Activated CD4-positive, alpha-beta T cell treated with anti-CD3 and anti-CD28 coated beads for 48 hours (primary cell): ENCODE measurements around the gene SLC41A3.
"Not testable (repeated sequence)": the region's sequence is repeated elsewhere in the genome, so short reads cannot be mapped to it uniquely, and the experiment has no call there.

Experiments
- DNase-seq: peaks from one replicate; pipeline ENCODE4 v3.0.0-alpha.2; 2020

Gene SLC41A3

GRCh38 chr3:126051234-126051633 lies 32.7 kb downstream of the SLC41A3 start:
- DNase-seq: no peak

GRCh38 chr3:126050626-126051025 lies 33.3 kb downstream of the SLC41A3 start:
- DNase-seq: no peak

GRCh38 chr3:126050050-126050392 lies 33.9 kb downstream of the SLC41A3 start:
- no peak for DNase-seq

- no peak for DNase-seq
These were observed 34.5 kb downstream of the SLC41A3 start for GRCh38 chr3:126049289-126050049.

- no peak for DNase-seq
These were observed 43.5 kb downstream of the SLC41A3 start for GRCh38 chr3:126040386-126040785.

- DNase-seq: no peak
These were observed 44.1 kb downstream of the SLC41A3 start for GRCh38 chr3:126039870-126040269.

- not testable (repeated sequence) for DNase-seq
These were observed 45.1 kb downstream of the SLC41A3 start for GRCh38 chr3:126038791-126039190.

GRCh38 chr3:126036056-126036549 lies 47.8 kb downstream of the SLC41A3 start:
- no peak for DNase-seq

GRCh38 chr3:126035362-126036050 lies 48.4 kb downstream of the SLC41A3 start:
- DNase-seq: no peak

GRCh38 chr3:126034481-126035361 lies 49.2 kb downstream of the SLC41A3 start:
- no peak for DNase-seq

GRCh38 chr3:126033765-126034164 lies 50.2 kb downstream of the SLC41A3 start:
- DNase-seq: no peak

GRCh38 chr3:126033051-126033745 lies 50.7 kb downstream of the SLC41A3 start:
- no peak for DNase-seq

- DNase-seq: no peak
These were observed 51.9 kb downstream of the SLC41A3 start for GRCh38 chr3:126031981-126032471.

GRCh38 chr3:126030455-126030854 lies 53.5 kb downstream of the SLC41A3 start:
- no peak for DNase-seq

- DNase-seq: no peak
These were observed 54.7 kb downstream of the SLC41A3 start for GRCh38 chr3:126029241-126029640.

GRCh38 chr3:126028096-126028495 lies 55.8 kb downstream of the SLC41A3 start:
- no peak for DNase-seq

- DNase-seq: no peak
These were observed 57.2 kb downstream of the SLC41A3 start for GRCh38 chr3:126026761-126027160.

GRCh38 chr3:126026277-126026751 lies 57.6 kb downstream of the SLC41A3 start:
- DNase-seq: no peak

- DNase-seq: no peak
These were observed 58.1 kb downstream of the SLC41A3 start for GRCh38 chr3:126025862-126026261.

GRCh38 chr3:126025116-126025729 lies 58.7 kb downstream of the SLC41A3 start:
- DNase-seq: no peak

- no peak for DNase-seq
These were observed 59.7 kb downstream of the SLC41A3 start for GRCh38 chr3:126024049-126024854.
